ENCODE results near the gene PDGFRB.

PDGFRB gene

DNA sequence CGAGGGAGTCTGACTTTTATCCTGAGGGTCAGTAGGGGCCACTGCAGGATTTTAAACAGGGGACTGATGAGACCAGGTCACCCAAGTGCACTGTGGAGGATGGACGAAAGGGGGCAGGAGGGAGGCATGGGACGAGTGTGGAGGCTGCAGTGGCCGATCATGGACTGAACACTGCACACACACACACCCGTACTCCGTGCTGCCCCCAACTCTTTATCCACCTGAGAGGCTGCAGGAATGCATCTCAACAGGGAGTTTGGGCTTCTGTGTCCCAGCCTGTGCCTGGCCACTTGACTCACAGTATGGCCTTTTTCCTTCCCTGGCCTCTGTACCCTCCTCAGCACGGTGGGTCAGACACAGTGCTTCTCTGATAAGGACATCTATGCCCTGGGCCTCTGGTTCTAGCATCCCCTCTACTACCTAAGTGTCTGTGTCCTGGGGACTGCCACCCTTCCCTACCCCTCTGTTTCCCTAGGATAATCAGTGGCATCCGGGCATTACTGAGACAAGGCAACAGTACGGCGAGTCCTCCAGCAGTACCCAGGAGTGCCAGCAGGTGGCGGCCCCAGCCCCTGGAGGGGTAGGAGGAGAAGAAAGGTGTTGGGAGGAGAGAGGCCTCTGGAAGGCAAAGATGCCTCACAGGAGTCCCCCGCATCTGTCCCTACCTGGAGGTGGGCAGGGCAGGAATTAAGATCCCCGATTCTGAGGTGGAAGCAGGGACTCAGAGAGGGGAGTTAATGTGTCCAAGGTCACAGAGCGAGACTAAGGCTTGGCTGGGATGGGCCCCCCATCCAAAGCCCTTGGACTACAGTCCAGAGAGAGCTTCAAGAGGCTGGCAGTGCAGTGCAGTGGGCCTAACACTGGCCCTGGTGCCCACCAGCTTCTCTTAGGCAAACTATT, 5.8 kb upstream of the PDGFRB start:
- H3K27ac ChIP-seq (ENCODE audit: low read length) = peak overlapping the region; percentile 60

DNA sequence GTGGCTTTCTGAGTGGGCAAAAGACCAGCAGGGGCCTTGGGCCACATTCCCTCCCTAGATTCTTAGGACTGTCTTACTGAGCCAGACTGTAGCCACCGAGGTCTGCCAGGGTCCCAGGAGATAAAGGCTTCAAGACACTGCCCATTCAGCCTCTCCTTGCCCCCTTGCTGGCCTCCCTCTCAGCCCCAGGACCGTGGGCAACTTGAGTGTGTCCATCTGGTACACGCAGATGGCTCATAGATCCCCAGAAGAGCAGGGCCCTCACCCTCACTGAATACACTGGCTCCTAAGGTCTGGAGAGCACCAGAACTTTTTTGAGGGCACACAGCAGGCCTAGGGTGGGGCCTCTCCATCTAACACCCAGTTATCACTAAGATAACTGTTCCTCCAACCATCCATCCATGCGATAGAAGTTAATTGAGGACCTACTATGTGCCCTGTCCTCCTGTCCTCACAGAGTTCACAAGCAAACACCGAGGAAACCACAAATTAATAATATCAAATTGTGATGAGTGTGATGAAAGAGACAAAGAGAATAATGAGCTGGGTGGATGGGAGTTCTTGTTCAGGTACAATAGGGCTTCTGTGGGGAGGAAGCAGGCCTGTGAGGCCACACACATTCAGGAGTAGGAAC, 4.9 kb upstream of the PDGFRB start:
- Histone ChIP-seq H3K4me1 (ENCODE audit: control insufficient read depth in 1 of 2, insufficient read depth in 2 of 2, low read length in 2 of 2) (peaks cover 3 to 6% of the 10 kb centered on the region in 2 donors), H3K27ac (ENCODE audit: low read length) (peak overlapping the region; percentile 51), H3K36me3 (ENCODE audit: control insufficient read depth in 1 of 2, insufficient read depth in 2 of 2, low read length in 2 of 2) (no peaks in the 10 kb centered on the region), H3K27me3 (ENCODE audit: low read depth, low read length) (no peaks in the 10 kb centered on the region), H3K4me3 (ENCODE audit: low read depth in 1 of 2, low read length in 2 of 2) (no peak overlapping the region), H3K9me3 (ENCODE audit: control insufficient read depth in 1 of 2, low read length in 2 of 2) (no peaks in the 10 kb centered on the region)

More for the DNA sequence above, 5.8 kb upstream of the PDGFRB start:
- Histone ChIP-seq H3K9me3 (ENCODE audit: control insufficient read depth in 1 of 2, low read length in 2 of 2) (no peaks in the 10 kb centered on the region), H3K36me3 (ENCODE audit: control insufficient read depth in 1 of 2, insufficient read depth in 2 of 2, low read length in 2 of 2) (no peaks in the 10 kb centered on the region), H3K4me3 (ENCODE audit: low read depth in 1 of 2, low read length in 2 of 2) (no peak overlapping the region), H3K4me1 (ENCODE audit: control insufficient read depth in 1 of 2, insufficient read depth in 2 of 2, low read length in 2 of 2) (peaks cover 3 to 6% of the 10 kb centered on the region in 2 donors), H3K27me3 (ENCODE audit: low read depth, low read length) (no peaks in the 10 kb centered on the region)

- H3K27me3 ChIP-seq (ENCODE audit: low read depth, low read length) = no peaks in the 10 kb centered on the region
- peaks cover 3 to 10% of the 10 kb centered on the region in 2 donors for H3K4me1 ChIP-seq (ENCODE audit: control insufficient read depth in 1 of 2, insufficient read depth in 2 of 2, low read length in 2 of 2)
- H3K4me3 ChIP-seq (ENCODE audit: low read depth in 1 of 2, low read length in 2 of 2) = no peak overlapping the region
- no peaks in the 10 kb centered on the region for H3K36me3 ChIP-seq (ENCODE audit: control insufficient read depth in 1 of 2, insufficient read depth in 2 of 2, low read length in 2 of 2)
- H3K27ac ChIP-seq (ENCODE audit: low read length) = no peak overlapping the region
- no peaks in the 10 kb centered on the region for H3K9me3 ChIP-seq (ENCODE audit: control insufficient read depth in 1 of 2, low read length in 2 of 2)
These were observed 4.1 kb upstream of the PDGFRB start for GRCh38 chr5:150159741-150160179.

DNA sequence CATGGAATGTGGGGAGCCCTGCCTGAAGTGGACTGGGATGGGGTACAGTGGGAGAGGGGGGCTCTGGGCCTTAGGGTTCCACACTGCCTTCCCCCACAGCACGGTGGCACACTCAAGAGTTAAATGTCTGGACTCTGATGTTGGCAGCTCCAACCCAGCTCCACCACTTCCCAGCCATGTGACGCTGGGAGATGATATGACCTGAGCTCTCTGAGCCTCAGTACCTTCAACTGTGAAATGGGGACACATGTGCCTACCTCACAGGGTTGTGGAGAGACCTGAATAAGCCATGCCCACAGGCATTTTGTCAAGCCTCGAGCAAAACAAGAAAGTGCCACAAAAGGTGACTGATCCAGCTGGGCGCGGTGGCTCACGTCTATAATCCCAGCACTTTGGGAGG, 3.4 kb upstream of the PDGFRB start:
- Histone ChIP-seq H3K27ac (ENCODE audit: low read length) (no peak overlapping the region), H3K4me1 (ENCODE audit: control insufficient read depth in 1 of 2, insufficient read depth in 2 of 2, low read length in 2 of 2) (peaks cover 3 to 10% of the 10 kb centered on the region in 2 donors), H3K9me3 (ENCODE audit: control insufficient read depth in 1 of 2, low read length in 2 of 2) (no peaks in the 10 kb centered on the region), H3K27me3 (ENCODE audit: low read depth, low read length) (no peaks in the 10 kb centered on the region), H3K36me3 (ENCODE audit: control insufficient read depth in 1 of 2, insufficient read depth in 2 of 2, low read length in 2 of 2) (no peaks in the 10 kb centered on the region), H3K4me3 (ENCODE audit: low read depth in 1 of 2, low read length in 2 of 2) (no peak overlapping the region)

GRCh38 chr5:150158170-150158949, 2.7 kb upstream of the PDGFRB start:
- no peaks in the 10 kb centered on the region for H3K27me3 ChIP-seq (ENCODE audit: low read depth, low read length)
- H3K27ac ChIP-seq (ENCODE audit: low read length) = peak overlapping the region; percentile 23
- no peaks in the 10 kb centered on the region for H3K9me3 ChIP-seq (ENCODE audit: control insufficient read depth in 1 of 2, low read length in 2 of 2)
- H3K36me3 ChIP-seq (ENCODE audit: control insufficient read depth in 1 of 2, insufficient read depth in 2 of 2, low read length in 2 of 2) = no peaks in the 10 kb centered on the region
- H3K4me3 ChIP-seq (ENCODE audit: low read depth in 1 of 2, low read length in 2 of 2) = no peak overlapping the region
- peaks cover 0 to 10% of the 10 kb centered on the region in 2 donors for H3K4me1 ChIP-seq (ENCODE audit: control insufficient read depth in 1 of 2, insufficient read depth in 2 of 2, low read length in 2 of 2)

DNA sequence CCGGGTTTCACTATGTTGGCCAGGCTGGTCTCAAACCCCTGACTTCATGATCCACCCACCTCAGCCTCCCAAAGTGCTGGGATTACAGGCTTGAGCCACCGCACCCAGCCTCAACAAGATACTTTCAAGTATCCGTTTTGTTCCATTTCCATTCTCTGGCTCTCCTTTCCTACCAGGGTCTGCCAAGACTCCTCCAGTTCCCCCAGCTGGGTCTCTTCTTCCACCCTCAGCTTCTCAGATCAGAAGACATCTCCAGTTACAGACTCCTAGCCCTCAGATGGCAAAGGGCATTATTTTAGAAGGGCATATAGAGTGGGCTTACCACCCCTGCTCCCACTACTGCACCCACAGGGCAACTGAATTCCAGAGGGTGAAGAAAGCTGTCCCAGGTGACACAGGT, 1.5 kb upstream of the PDGFRB start:
- Histone ChIP-seq H3K4me3 (ENCODE audit: low read depth in 1 of 2, low read length in 2 of 2) (no peak overlapping the region), H3K4me1 (ENCODE audit: control insufficient read depth in 1 of 2, insufficient read depth in 2 of 2, low read length in 2 of 2) (peaks cover 0 to 16% of the 10 kb centered on the region in 2 donors), H3K36me3 (ENCODE audit: control insufficient read depth in 1 of 2, insufficient read depth in 2 of 2, low read length in 2 of 2) (no peaks in the 10 kb centered on the region), H3K27ac (ENCODE audit: low read length) (no peak overlapping the region), H3K27me3 (ENCODE audit: low read depth, low read length) (no peaks in the 10 kb centered on the region), H3K9me3 (ENCODE audit: control insufficient read depth in 1 of 2, low read length in 2 of 2) (no peaks in the 10 kb centered on the region)

GRCh38 chr5:150156540-150156939, 895 bp upstream of the PDGFRB start:
- Histone ChIP-seq H3K4me1 (ENCODE audit: control insufficient read depth in 1 of 2, insufficient read depth in 2 of 2, low read length in 2 of 2) (peaks cover 0 to 16% of the 10 kb centered on the region in 2 donors), H3K27ac (ENCODE audit: low read length) (peak overlapping the region; percentile 78)

DNA sequence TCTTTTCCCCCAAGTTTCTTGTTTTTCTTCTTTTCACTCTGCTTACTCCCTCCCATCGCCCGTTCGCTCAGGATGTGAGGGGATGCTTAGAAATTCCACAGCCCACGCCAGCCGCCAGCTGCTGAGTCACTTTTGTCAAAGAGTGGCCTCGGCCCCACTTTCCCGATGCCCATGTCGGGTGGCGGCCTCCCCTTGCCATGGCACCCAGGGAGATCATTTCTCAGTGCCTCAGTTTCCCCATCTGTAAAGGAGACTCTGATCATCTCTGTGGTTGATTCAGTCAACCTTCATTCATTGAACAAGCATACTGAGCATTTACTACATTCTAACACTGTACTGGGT, 353 bp upstream of the PDGFRB start:
- no peaks in the 10 kb centered on the region for H3K9me3 ChIP-seq (ENCODE audit: control insufficient read depth in 1 of 2, low read length in 2 of 2)
- peaks cover 0 to 21% of the 10 kb centered on the region in 2 donors for H3K4me1 ChIP-seq (ENCODE audit: control insufficient read depth in 1 of 2, insufficient read depth in 2 of 2, low read length in 2 of 2)
- no peaks in the 10 kb centered on the region for H3K27me3 ChIP-seq (ENCODE audit: low read depth, low read length)
- H3K4me3 ChIP-seq (ENCODE audit: low read depth in 1 of 2, low read length in 2 of 2) = peak overlapping the region; percentile 60 to 66
- H3K36me3 ChIP-seq (ENCODE audit: control insufficient read depth in 1 of 2, insufficient read depth in 2 of 2, low read length in 2 of 2) = no peaks in the 10 kb centered on the region
- H3K27ac ChIP-seq (ENCODE audit: low read length) = peak overlapping the region; percentile 78

More at GRCh38 chr5:150156540-150156939, 895 bp upstream of the PDGFRB start:
- Histone ChIP-seq H3K27me3 (ENCODE audit: low read depth, low read length) (no peaks in the 10 kb centered on the region), H3K9me3 (ENCODE audit: control insufficient read depth in 1 of 2, low read length in 2 of 2) (no peaks in the 10 kb centered on the region), H3K36me3 (ENCODE audit: control insufficient read depth in 1 of 2, insufficient read depth in 2 of 2, low read length in 2 of 2) (no peaks in the 10 kb centered on the region), H3K4me3 (ENCODE audit: low read depth in 1 of 2, low read length in 2 of 2) (peak overlapping the region in 1 of 2 donors; percentile 66)

DNA sequence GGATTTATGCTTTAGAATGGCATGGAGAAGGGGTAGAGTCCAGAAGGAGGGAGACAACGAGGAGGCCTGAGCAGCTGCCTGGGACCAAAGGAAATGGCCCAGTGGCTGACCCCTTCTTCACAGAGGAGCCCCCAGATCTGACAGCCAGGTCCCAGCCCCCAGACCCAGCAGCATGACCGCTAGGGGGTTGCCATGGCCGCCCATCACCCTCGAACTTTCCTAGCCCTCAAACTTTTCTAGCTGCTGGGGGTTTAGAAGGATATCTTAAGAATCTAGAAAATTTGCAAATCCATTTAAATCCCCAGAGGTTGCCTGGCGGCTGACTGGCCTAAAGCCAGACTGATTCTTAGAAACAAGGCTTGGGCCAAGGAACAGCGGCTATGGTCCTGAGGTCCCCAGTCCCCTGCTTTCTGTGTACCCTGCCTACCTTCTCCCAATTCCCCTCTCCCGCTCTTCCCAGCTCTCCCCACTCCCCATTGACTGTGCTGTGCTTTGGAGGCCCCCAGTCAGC, 972 bp downstream of the PDGFRB start:
- Histone ChIP-seq H3K9me3 (ENCODE audit: control insufficient read depth in 1 of 2, low read length in 2 of 2) (no peaks in the 10 kb centered on the region), H3K4me3 (ENCODE audit: low read depth in 1 of 2, low read length in 2 of 2) (peak overlapping the region; percentile 60 to 66), H3K27me3 (ENCODE audit: low read depth, low read length) (no peaks in the 10 kb centered on the region), H3K4me1 (ENCODE audit: control insufficient read depth in 1 of 2, insufficient read depth in 2 of 2, low read length in 2 of 2) (peaks cover 0 to 27% of the 10 kb centered on the region in 2 donors), H3K27ac (ENCODE audit: low read length) (peak overlapping the region; percentile 78), H3K36me3 (ENCODE audit: control insufficient read depth in 1 of 2, insufficient read depth in 2 of 2, low read length in 2 of 2) (no peaks in the 10 kb centered on the region)

DNA sequence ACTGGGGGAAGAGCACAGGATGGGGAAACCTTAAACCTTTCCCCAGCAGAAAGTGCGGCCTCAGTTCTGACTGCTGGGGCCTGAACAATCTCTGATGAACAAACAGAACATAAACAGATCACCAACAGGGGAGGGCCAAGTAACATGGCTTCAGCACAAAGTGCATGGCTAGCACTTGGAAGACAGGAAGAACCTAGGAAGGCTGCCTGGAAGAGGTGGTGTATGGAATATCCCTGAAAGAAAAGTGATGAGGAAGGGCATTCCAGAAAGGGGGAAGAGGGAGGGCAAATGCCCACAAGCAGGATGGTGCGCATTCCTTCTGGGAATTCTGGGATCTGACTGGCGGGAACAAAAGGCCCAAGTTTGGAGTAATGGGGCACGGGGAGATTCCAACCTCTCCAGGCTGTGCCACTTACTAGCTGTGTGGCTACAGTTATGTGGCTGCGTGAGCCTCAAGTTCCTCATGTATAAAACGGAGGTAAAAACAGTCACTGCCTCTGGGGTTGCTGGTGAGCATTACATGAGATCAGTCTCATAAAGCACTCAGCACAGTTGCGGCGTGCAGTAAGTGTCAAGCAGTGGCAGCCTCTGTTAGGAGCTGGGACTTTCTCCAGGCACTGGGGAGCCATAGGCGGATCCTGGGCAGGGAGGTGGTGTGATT, 1.6 kb downstream of the PDGFRB start:
- H3K36me3 ChIP-seq (ENCODE audit: control insufficient read depth in 1 of 2, insufficient read depth in 2 of 2, low read length in 2 of 2) = no peaks in the 10 kb centered on the region
- H3K27me3 ChIP-seq (ENCODE audit: low read depth, low read length) = no peaks in the 10 kb centered on the region
- peak overlapping the region; percentile 78 for H3K27ac ChIP-seq (ENCODE audit: low read length)
- H3K4me3 ChIP-seq (ENCODE audit: low read depth in 1 of 2, low read length in 2 of 2) = peak overlapping the region; percentile 60 to 66
- H3K9me3 ChIP-seq (ENCODE audit: control insufficient read depth in 1 of 2, low read length in 2 of 2) = no peaks in the 10 kb centered on the region
- H3K4me1 ChIP-seq (ENCODE audit: control insufficient read depth in 1 of 2, insufficient read depth in 2 of 2, low read length in 2 of 2) = peaks cover 0 to 29% of the 10 kb centered on the region in 2 donors

Measured in muscle layer of duodenum (tissue), 2 donors.